Measurements from ENCODE around the gene SPRR1A. TPM values are rescaled to one million over a fixed set of nuclear protein-coding genes. Genes with fewer than 3 reads are reported as not detected.

Gene SPRR1A, protein sequence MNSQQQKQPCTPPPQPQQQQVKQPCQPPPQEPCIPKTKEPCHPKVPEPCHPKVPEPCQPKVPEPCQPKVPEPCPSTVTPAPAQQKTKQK
- not detected in 5 replicates for total RNA-seq (2022; extraction: Qiagen RNA extraction; ENCODE audit: low read depth)

DNA sequence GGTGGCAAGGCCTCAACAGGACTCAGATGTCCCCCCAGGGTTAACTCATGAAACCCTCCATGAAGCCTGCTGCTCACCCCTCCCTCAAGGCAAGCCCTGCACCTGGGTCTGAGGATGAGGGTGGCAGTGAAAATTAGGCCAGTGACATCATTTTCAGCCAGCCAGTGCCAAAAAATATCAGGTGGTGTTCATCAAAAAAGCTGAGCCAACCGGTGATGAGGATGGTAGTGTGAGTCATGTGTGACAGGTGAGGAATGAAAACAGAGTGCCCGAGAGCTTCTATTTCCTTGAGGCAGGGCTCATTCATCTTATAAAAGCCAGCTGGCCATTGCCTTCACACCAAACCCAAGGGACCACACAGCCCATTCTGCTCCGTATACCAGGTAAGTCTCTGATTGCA is at the start of gene SPRR1A:
Gene SPRR1A (plus strand): TSS at position 339 of the 400 bp plus-strand sequence. CDS start 1,150 bp downstream, outside the sequence.

DNA sequence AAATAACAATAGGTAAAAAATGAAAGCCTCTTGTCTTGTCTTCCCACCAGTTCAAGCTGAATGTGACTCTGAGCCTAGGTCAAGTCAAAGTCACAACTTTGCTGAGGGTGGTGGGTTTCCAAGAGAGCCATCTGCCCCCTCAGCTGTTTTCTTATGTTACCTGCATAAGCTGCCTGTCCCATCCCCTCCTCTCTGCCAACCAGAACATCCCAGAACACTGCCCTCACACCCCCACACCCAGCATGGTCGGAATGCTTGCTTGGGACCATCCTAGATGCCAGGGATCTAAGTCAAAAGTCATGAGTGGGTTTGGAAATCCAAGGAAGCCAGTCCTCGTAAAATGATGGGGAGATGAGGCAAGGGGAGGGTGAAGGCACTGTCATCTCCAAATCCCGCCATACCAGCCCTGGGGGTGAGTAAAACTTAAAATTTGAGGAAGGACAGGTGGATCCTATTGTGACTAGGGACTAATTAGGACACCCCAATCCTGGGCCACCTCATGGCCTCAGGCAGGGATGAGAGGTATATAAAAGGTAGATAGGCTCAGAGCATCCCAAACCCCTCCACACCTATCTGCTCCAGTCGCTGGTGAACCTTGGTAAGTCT is 37.1 kb upstream of the SPRR1A start, which contains the start of gene SPRR5:
Gene SPRR5 (plus strand): TSS at position 556 of the 606 bp plus-strand sequence. CDS start 1,349 bp downstream, outside the sequence.

DNA sequence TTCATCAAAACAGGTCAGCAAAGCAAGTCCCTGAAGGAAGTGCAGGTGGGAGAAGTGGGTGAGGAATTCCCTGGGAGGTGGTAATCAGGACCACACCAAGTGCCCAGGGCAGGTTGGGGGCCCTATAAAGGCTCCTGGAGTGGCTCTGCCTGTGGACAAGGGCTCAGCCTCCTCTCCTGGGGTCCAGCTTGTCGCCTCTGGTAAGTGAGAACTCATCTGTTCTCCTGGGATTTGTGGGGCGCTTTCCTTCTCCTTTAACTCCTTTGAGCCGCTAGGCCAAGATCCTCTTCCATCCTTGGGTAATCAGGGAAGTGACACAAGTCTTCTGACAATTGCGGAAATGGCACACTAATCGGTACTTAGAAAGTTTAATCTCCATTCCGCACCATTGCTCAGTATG is 13.4 kb upstream of the SPRR1A start, which contains the start of gene SPRR4:
Gene SPRR4 (plus strand): TSS at position 154 of the 400 bp plus-strand sequence. CDS start 1,243 bp downstream, outside the sequence.

DNA sequence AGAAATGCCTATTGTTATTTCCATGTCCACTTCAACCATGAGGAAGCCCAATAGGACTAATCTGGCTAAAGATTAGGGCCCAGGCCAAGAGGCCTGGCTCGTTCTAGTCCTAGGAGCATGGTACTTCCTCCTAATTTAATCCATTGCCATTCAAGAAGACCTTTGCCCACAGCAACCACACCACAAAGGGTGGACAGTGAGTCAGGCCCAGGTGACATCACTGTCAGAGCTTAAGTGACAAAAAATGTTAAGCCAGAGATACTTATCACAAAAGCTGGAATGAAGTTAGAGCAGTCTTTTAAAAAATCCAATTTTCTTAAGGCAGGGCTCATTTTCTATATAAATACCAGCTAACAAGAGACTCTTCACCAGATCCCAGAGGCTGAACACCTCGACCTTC is 17.5 kb downstream of the SPRR1A start, which contains the start of gene SPRR3:
Gene SPRR3 (plus strand): TSS at position 368 of the 400 bp plus-strand sequence. CDS start 1,272 bp downstream, outside the sequence.

DNA sequence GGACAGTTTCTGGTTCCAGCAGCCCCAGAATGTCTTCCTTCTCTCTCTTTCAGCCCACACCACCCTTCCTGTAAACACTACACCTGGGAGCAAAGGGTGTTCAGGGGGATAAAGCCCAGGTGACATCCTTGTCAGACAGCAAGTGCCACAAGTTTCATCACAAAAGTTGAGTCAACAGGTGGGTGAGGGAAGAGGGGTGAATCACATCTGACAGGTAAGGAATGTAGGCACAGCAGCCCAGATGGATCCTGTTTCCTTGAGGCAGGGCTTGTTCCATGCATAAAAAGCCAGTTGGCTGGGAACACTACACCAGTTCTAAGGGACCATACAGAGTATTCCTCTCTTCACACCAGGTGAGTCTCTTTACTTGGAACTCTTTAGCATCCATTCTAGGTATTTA is 47.0 kb downstream of the SPRR1A start, which contains the start of gene SPRR1B:
Gene SPRR1B (plus strand): TSS at position 309 of the 400 bp plus-strand sequence. CDS start 1,143 bp downstream, outside the sequence.

Other genes starting within 250 kb of the SPRR1A start
- gene KPRP, start 226.1 kb upstream of the SPRR1A start, total RNA-seq (2022; extraction: Qiagen RNA extraction; ENCODE audit: low read depth): not detected in 5 replicates
- not detected in 5 replicates for gene LCE1F, start 208.9 kb upstream of the SPRR1A start, total RNA-seq (2022; extraction: Qiagen RNA extraction; ENCODE audit: low read depth)
- gene LCE1E, start 197.8 kb upstream of the SPRR1A start, total RNA-seq (2022; extraction: Qiagen RNA extraction; ENCODE audit: low read depth): not detected in 5 replicates
- gene LCE1D, start 187.4 kb upstream of the SPRR1A start, total RNA-seq (2022; extraction: Qiagen RNA extraction; ENCODE audit: low read depth): not detected in 5 replicates
- not detected in 5 replicates for gene LCE1C, start 177.4 kb upstream of the SPRR1A start, total RNA-seq (2022; extraction: Qiagen RNA extraction; ENCODE audit: low read depth)
- gene LCE1B, start 172.1 kb upstream of the SPRR1A start, total RNA-seq (2022; extraction: Qiagen RNA extraction; ENCODE audit: low read depth): not detected in 5 replicates
- gene LCE1A, start 156.6 kb upstream of the SPRR1A start, total RNA-seq (2022; extraction: Qiagen RNA extraction; ENCODE audit: low read depth): not detected in 5 replicates
- gene LCE6A, start 141.2 kb upstream of the SPRR1A start, total RNA-seq (2022; extraction: Qiagen RNA extraction; ENCODE audit: low read depth): not detected in 5 replicates
- gene LCE7A, start 124.1 kb upstream of the SPRR1A start, total RNA-seq (2022; extraction: Qiagen RNA extraction; ENCODE audit: low read depth): not detected in 5 replicates
- not detected in 5 replicates for gene SMCP, start 105.8 kb upstream of the SPRR1A start, total RNA-seq (2022; extraction: Qiagen RNA extraction; ENCODE audit: low read depth)
- gene IVL, start 75.5 kb upstream of the SPRR1A start, total RNA-seq (2022; extraction: Qiagen RNA extraction; ENCODE audit: low read depth): 0.15 TPM in 1 of 5 replicates, not detected in the others
- gene SPRR5, start 36.9 kb upstream of the SPRR1A start, total RNA-seq (2022; extraction: Qiagen RNA extraction; ENCODE audit: low read depth): not detected in 5 replicates
- gene SPRR4, start 13.4 kb upstream of the SPRR1A start, total RNA-seq (2022; extraction: Qiagen RNA extraction; ENCODE audit: low read depth): not detected in 5 replicates
- gene SPRR3, start 17.7 kb downstream of the SPRR1A start, total RNA-seq (2022; extraction: Qiagen RNA extraction; ENCODE audit: low read depth): not detected in 5 replicates
- not detected in 5 replicates for gene SPRR1B, start 47.1 kb downstream of the SPRR1A start, total RNA-seq (2022; extraction: Qiagen RNA extraction; ENCODE audit: low read depth)
- not detected in 5 replicates for gene SPRR2D, start 57.0 kb downstream of the SPRR1A start, total RNA-seq (2022; extraction: Qiagen RNA extraction; ENCODE audit: low read depth)
- gene SPRR2A, start 73.4 kb downstream of the SPRR1A start, total RNA-seq (2022; extraction: Qiagen RNA extraction; ENCODE audit: low read depth): not detected in 5 replicates
- not detected in 5 replicates for gene SPRR2B, start 87.5 kb downstream of the SPRR1A start, total RNA-seq (2022; extraction: Qiagen RNA extraction; ENCODE audit: low read depth)
- gene SPRR2E, start 110.4 kb downstream of the SPRR1A start, total RNA-seq (2022; extraction: Qiagen RNA extraction; ENCODE audit: low read depth): not detected in 5 replicates
- not detected in 5 replicates for gene SPRR2F, start 129.4 kb downstream of the SPRR1A start, total RNA-seq (2022; extraction: Qiagen RNA extraction; ENCODE audit: low read depth)
- gene SPRR2G, start 166.8 kb downstream of the SPRR1A start, total RNA-seq (2022; extraction: Qiagen RNA extraction; ENCODE audit: low read depth): not detected in 5 replicates
- not detected in 5 replicates for gene LELP1, start 219.3 kb downstream of the SPRR1A start, total RNA-seq (2022; extraction: Qiagen RNA extraction; ENCODE audit: low read depth)
- not detected in 5 replicates for gene PRR9, start 233.5 kb downstream of the SPRR1A start, total RNA-seq (2022; extraction: Qiagen RNA extraction; ENCODE audit: low read depth)

Measured in A549 treated with ZK216348 at 1 μM for 4 hours (cell line).